HEK293T (cell line): Measurements from ENCODE around the gene FAM240B.

Experiments used
- CTCF ChIA-PET: fragments of 350-600 bp; formaldehyde crosslinking; extraction: SDS; loops from one replicate; lab custom pipeline; 2021; ENCODE audit warnings: antibody characterized with exemption, inconsistent platforms; lab: Yijun Ruan, JAX
- POLR2A ChIA-PET: fragments of 350-600 bp; formaldehyde crosslinking; extraction: SDS; loops from one replicate; lab custom pipeline; 2020; ENCODE audit warnings: antibody characterized with exemption, inconsistent platforms; lab: Yijun Ruan, JAX
- DNase-seq: peaks from one replicate; pipeline ENCODE4 v3.0.0; 2012; ENCODE audit warnings: mixed read lengths; ENCODE audit errors: extremely low spot score
- ARNT ChIP-seq: fragments of 450-650 bp; IDR thresholded peaks from 2 replicates; pipeline ENCODE4 v1.6.1; 2017; ENCODE audit warnings: mild to moderate bottlenecking
- CTBP1 ChIP-seq: fragments of 450-650 bp; IDR thresholded peaks from 2 replicates; pipeline ENCODE4 v1.6.1; 2016; ENCODE audit warnings: borderline replicate concordance
- ELF4 ChIP-seq: fragments of 450-650 bp; IDR thresholded peaks from 2 replicates; pipeline ENCODE4 v1.6.1; 2017; ENCODE audit warnings: antibody characterized with exemption
- FOXA1 ChIP-seq: fragments of 450-650 bp; IDR thresholded peaks from 2 replicates; pipeline ENCODE4 v1.6.1; 2016; ENCODE audit warnings: mild to moderate bottlenecking
- FOXK2 ChIP-seq: fragments of 450-650 bp; IDR thresholded peaks from 2 replicates; pipeline ENCODE4 v1.6.1; 2016; ENCODE audit warnings: mild to moderate bottlenecking
- FOXM1 ChIP-seq: fragments of 450-650 bp; IDR thresholded peaks from 2 replicates; pipeline ENCODE4 v1.6.1; 2017; ENCODE audit warnings: mild to moderate bottlenecking, borderline replicate concordance
- HDGF ChIP-seq: fragments of 450-650 bp; IDR thresholded peaks from 2 replicates; pipeline ENCODE4 v1.6.1; 2017; ENCODE audit warnings: antibody characterized with exemption, borderline replicate concordance
- L3MBTL2 ChIP-seq: fragments of 450-650 bp; conservative IDR thresholded peaks from 2 replicates; pipeline ENCODE4 v1.6.1; 2016; ENCODE audit warnings: mild to moderate bottlenecking
- LEF1 ChIP-seq: fragments of 450-650 bp; IDR thresholded peaks from 2 replicates; pipeline ENCODE4 v1.6.1; 2017; ENCODE audit warnings: mild to moderate bottlenecking, borderline replicate concordance
- NFRKB ChIP-seq: fragments of 450-650 bp; IDR thresholded peaks from 2 replicates; pipeline ENCODE4 v1.6.1; 2016; ENCODE audit warnings: mild to moderate bottlenecking, moderate library complexity
- PKNOX1 ChIP-seq: fragments of 450-650 bp; IDR thresholded peaks from 2 replicates; pipeline ENCODE4 v1.6.1; 2016
- SP1 ChIP-seq: fragments of 450-650 bp; IDR thresholded peaks from 2 replicates; pipeline ENCODE4 v1.6.1; 2017
- SUZ12 ChIP-seq: fragments of 450-650 bp; IDR thresholded peaks from 2 replicates; pipeline ENCODE4 v1.6.1; 2016; ENCODE audit warnings: mild to moderate bottlenecking
- TARDBP ChIP-seq: fragments of 450-650 bp; IDR thresholded peaks from 2 replicates; pipeline ENCODE4 v1.6.1; 2016
- ZNF384 ChIP-seq: fragments of 450-650 bp; IDR thresholded peaks from 2 replicates; pipeline ENCODE4 v1.6.1; 2016

Gene FAM240B

GRCh38 chr9:38715684-38716083, 4.2 kb downstream of the FAM240B start:
- no peak for DNase-seq
- TF ChIP-seq TARDBP, result no peak
- ChIA-PET CTCF (no interaction called here), POLR2A (no interaction called here)

- POLR2A ChIA-PET, result no interaction called here
- no peak for DNase-seq
- TF ChIP-seq PKNOX1 (no peak), ZNF384 (no peak), HDGF (no peak), SP1 (no peak), TARDBP (no peak), FOXM1 (no peak)
- CTCF ChIA-PET, result no interaction called here
Measured at GRCh38 chr9:38713426-38713825, 6.5 kb downstream of the FAM240B start.

- TF ChIP-seq HDGF, result no peak
- no peak for TF ChIP-seq FOXK2
- TF ChIP-seq ARNT, result no peak
- no peak for TF ChIP-seq SUZ12
- no peak for TF ChIP-seq PKNOX1
- CTCF ChIA-PET, result no interaction called here
- no peak for DNase-seq
- POLR2A ChIA-PET, result no interaction called here
Measured at GRCh38 chr9:38708759-38709158, 11.2 kb downstream of the FAM240B start.

GRCh38 chr9:38707885-38708637, 11.9 kb downstream of the FAM240B start:
- peak; percentile 47 for DNase-seq
- TF ChIP-seq L3MBTL2 (peak; percentile 58), SUZ12 (no peak)
- CTCF ChIA-PET, result interaction anchor here (0.6 kb wide), 1 partner anchor 32 kb away, joined by 3 read pairs; no protein-coding TSS in a partner anchor
- POLR2A ChIA-PET, result no interaction called here

- no peak for DNase-seq
- CTCF ChIA-PET, result interaction anchor here (0.6 kb wide), 1 partner anchor 1706 kb away, joined by 3 read pairs; no protein-coding TSS in a partner anchor
- TF ChIP-seq LEF1, result no peak
- POLR2A ChIA-PET, result no interaction called here
Measured at GRCh38 chr9:38706493-38706892, 13.4 kb downstream of the FAM240B start.

- no peak for TF ChIP-seq HDGF
- TF ChIP-seq CTBP1, result no peak
- TF ChIP-seq NFRKB, result no peak
- TF ChIP-seq L3MBTL2, result no peak
- no peak for TF ChIP-seq TARDBP
- TF ChIP-seq LEF1, result no peak
- TF ChIP-seq FOXA1, result no peak
- no peak for TF ChIP-seq SUZ12
- no peak for TF ChIP-seq PKNOX1
- TF ChIP-seq ARNT, result no peak
- TF ChIP-seq FOXK2, result no peak
- no peak for TF ChIP-seq FOXM1
- TF ChIP-seq ELF4, result no peak
- POLR2A ChIA-PET, result no interaction called here
- CTCF ChIA-PET, result interaction anchor here (0.6 kb wide), 1 partner anchor 1706 kb away, joined by 3 read pairs; no protein-coding TSS in a partner anchor
- DNase-seq, result no peak
Measured at GRCh38 chr9:38705917-38706316, 14.0 kb downstream of the FAM240B start.

GRCh38 chr9:38700695-38701094, 19.2 kb downstream of the FAM240B start:
- POLR2A ChIA-PET, result no interaction called here
- DNase-seq, result no peak
- CTCF ChIA-PET, result no interaction called here
- TF ChIP-seq L3MBTL2, result no peak
- TF ChIP-seq LEF1, result no peak
- TF ChIP-seq CTBP1, result no peak

- DNase-seq, result no peak
- CTCF ChIA-PET, result no interaction called here
- TF ChIP-seq FOXK2 (no peak), NFRKB (no peak)
- POLR2A ChIA-PET, result no interaction called here
Measured at GRCh38 chr9:38699337-38699736, 20.6 kb downstream of the FAM240B start.
